HUES6 (cell line): ENCODE measurements around the gene KRTAP10-2.
"Not testable (repeated sequence)": the region's sequence is repeated elsewhere in the genome, so short reads cannot be mapped to it uniquely, and the experiment has no call there.

Source experiments
- H3K27ac ChIP-seq: 2 replicates; pipeline ENCODE4 v1.7.0; 2013; ENCODE audit warnings: low read depth, mild to moderate bottlenecking, low read length, inconsistent platforms
- H3K27me3 ChIP-seq: 2 replicates; pipeline ENCODE4 v1.6.1; 2013; ENCODE audit warnings: low read length; ENCODE audit not compliant: control insufficient read depth, insufficient read depth
- H3K36me3 ChIP-seq: 2 replicates; pipeline ENCODE4 v1.6.1; 2013; ENCODE audit warnings: low read length; ENCODE audit not compliant: control insufficient read depth, insufficient read depth
- H3K4me1 ChIP-seq: 2 replicates; pipeline ENCODE4 v1.6.1; 2013; ENCODE audit warnings: low read length; ENCODE audit not compliant: control insufficient read depth, insufficient read depth
- H3K4me3 ChIP-seq: 2 replicates; pipeline ENCODE4 v1.5.1; 2013; ENCODE audit warnings: low read depth, low read length
- H3K9ac ChIP-seq: one replicate; pipeline ENCODE4 v1.6.1; 2013; ENCODE audit warnings: mild to moderate bottlenecking, low read length
- H3K9me3 ChIP-seq: 2 replicates; pipeline ENCODE4 v1.6.1; 2013; ENCODE audit warnings: low read depth, low read length; ENCODE audit not compliant: control insufficient read depth, insufficient read depth

The KRTAP10-2 gene

GRCh38 chr21:44507673-44508425 lies 43.5 kb downstream of the KRTAP10-2 start:
- Histone ChIP-seq H3K9me3 (no peaks in the 10 kb centered on the region), H3K4me3 (no peak overlapping the region), H3K4me1 (peaks cover 11% of the 10 kb centered on the region), H3K27me3 (no peaks in the 10 kb centered on the region), H3K9ac (no peak overlapping the region), H3K36me3 (peaks cover 19% of the 10 kb centered on the region), H3K27ac (no peak overlapping the region)

GRCh38 chr21:44506279-44507255 lies 44.7 kb downstream of the KRTAP10-2 start:
- no peaks in the 10 kb centered on the region for H3K9me3 ChIP-seq
- H3K9ac ChIP-seq, result no peak overlapping the region
- no peaks in the 10 kb centered on the region for H3K27me3 ChIP-seq
- H3K4me3 ChIP-seq, result no peak overlapping the region
- peaks cover 19% of the 10 kb centered on the region for H3K36me3 ChIP-seq
- H3K27ac ChIP-seq, result no peak overlapping the region
- H3K4me1 ChIP-seq, result peaks cover 11% of the 10 kb centered on the region

DNA sequence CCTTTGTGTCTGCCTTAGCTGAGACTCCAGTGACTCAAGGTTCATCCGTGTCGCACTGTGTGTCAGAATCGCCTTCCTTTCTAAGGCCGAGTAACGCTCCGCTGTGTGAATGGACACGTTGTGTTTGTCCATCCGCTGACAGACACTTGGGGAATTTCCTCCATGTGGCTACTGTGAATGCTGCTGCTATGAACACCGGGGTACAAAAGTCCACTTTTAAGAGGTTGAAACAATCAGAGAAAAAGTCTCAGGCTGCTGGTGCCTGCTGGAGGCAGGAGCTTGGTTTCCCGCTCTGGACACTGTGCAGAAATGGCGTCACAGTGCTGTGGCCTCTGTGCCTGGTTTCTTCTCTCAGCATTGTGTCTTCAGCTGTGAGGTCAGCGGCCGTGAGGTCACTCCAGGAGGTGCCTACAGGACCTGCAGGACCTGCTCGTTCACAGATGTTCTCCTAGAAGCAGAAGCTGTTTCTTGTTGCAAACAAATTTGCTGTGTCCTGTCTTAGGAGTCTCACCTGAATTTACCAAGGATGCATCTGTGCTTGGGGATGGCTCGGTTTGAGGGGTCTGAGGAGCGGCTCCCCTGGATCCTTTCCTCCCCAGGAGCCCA lies 45.5 kb downstream of the KRTAP10-2 start:
- H3K4me3 ChIP-seq, result no peak overlapping the region
- peaks cover 8% of the 10 kb centered on the region for H3K4me1 ChIP-seq
- peaks cover 13% of the 10 kb centered on the region; the same call in 1 of the 2 replicates for H3K36me3 ChIP-seq
- H3K9ac ChIP-seq, result no peak overlapping the region
- H3K27me3 ChIP-seq, result no peaks in the 10 kb centered on the region
- H3K27ac ChIP-seq, result no peak overlapping the region
- no peaks in the 10 kb centered on the region for H3K9me3 ChIP-seq

DNA sequence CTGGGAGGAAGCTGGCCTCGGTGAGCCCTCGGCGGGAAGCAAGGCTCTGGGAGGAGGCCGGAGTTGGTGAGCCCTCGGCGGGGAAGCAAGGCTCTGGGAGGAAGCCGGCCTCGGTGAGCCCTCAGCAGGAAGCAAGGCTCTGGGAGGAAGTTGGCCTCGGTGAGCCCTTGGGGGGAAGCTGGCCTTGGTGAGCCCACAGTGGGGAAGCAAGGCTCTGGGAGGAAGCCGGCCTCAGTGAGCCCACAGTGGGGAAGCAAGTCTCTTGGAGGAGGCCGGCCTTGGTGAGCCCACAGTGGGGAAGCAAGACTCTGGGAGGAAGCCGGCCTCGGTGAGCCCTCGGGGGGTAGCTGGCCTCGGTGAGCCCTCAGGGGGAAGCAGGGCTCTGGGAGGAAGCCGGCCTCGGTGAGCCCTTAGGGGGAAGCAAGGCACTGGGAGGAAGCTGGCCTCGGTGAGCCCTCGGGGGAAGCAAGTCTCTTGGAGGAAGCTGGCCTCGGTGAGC lies 47.4 kb downstream of the KRTAP10-2 start:
- Histone ChIP-seq H3K27ac (no peak overlapping the region), H3K36me3 (peaks cover 6% of the 10 kb centered on the region; the same call in 1 of the 2 replicates), H3K9ac (no peak overlapping the region), H3K4me1 (peaks cover 4% of the 10 kb centered on the region; the same call in 1 of the 2 replicates), H3K27me3 (no peaks in the 10 kb centered on the region), H3K4me3 (no peak overlapping the region), H3K9me3 (no peaks in the 10 kb centered on the region)

- H3K36me3 ChIP-seq, H3K4me3 ChIP-seq, H3K4me1 ChIP-seq, H3K9ac ChIP-seq, H3K27ac ChIP-seq, H3K27me3 ChIP-seq, H3K9me3 ChIP-seq: not testable (repeated sequence)
Observed at GRCh38 chr21:44503006-44503889, 48.1 kb downstream of the KRTAP10-2 start.

DNA sequence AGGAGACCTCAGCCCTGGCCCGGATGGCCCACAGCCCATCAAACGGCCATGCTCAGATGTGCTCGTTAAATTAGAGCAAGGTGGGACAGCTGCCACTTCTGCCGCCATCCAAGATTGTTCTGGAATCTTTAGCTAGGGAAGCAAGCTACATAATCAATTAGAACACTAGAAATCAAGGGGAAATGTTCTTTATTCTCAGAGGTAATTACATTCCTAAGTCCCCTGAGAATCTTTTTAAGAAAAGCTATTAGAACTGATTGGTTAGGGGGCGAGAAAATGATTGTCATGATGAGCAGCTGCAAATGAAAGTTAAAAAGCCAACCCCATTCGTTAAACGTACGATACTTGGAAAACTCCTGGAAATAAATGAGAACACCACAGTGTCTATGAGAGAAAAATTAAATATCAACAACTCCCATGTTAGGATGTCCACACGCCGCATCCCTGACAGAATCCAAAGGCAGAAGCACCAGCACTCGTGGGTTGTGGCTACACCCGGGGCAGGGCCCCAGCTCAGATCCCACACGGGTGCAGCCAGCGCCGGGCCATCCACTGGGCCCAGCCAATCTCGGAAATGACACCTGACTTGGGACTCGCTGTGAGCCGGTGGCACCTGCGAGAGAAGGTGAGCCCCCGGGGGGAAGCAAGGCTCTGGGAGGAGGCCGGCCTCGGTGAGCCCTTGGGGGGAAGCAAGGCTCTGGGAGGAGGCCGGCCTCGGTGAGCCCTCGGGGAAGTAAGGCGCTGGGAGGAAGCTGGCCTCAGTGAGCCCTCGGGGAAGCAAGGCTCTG lies 48.9 kb downstream of the KRTAP10-2 start:
- no peaks in the 10 kb centered on the region for H3K36me3 ChIP-seq
- no peak overlapping the region for H3K4me3 ChIP-seq
- no peaks in the 10 kb centered on the region for H3K9me3 ChIP-seq
- H3K27ac ChIP-seq, result no peak overlapping the region
- peaks cover 9% of the 10 kb centered on the region; the same call in 1 of the 2 replicates for H3K4me1 ChIP-seq
- H3K27me3 ChIP-seq, result no peaks in the 10 kb centered on the region
- H3K9ac ChIP-seq, result no peak overlapping the region
